ENCODE measurements around the gene MAPK9.

GRCh38 chr5:180238631-180239030 is 53.3 kb downstream of the MAPK9 start:
- TF ChIP-seq CTCF (IDR thresholded peaks at IDR 0.05) (no peak), POLR2A (IDR thresholded peaks at IDR 0.05) (no peak)
